NCI-H2029 treated with DMSO at 0.1 percent for 48 hours (cell line): ENCODE results near the gene DPH5.
"Not testable (repeated sequence)": the region's sequence is repeated elsewhere in the genome, so short reads cannot be mapped to it uniquely, and the experiment has no call there.

Experiments used
- DNase-seq: peaks from one replicate; lab custom pipeline; 2025; lab: John Stamatoyannopoulos, UW

Gene DPH5

GRCh38 chr1:101025657-101026429, at the start of gene DPH5:
Gene DPH5 (minus strand): TSS chr1:101025784. CDS start chr1:101025443, 341 bp downstream.
- peak; percentile 91 for DNase-seq

- no peak for DNase-seq
Measured at GRCh38 chr1:101073836-101074235, 48.3 kb upstream of the DPH5 start.

GRCh38 chr1:101071470-101071891, 45.9 kb upstream of the DPH5 start:
- peak; percentile 21 for DNase-seq

GRCh38 chr1:101069158-101069557, 43.6 kb upstream of the DPH5 start:
- no peak for DNase-seq

GRCh38 chr1:101066937-101067335, 41.4 kb upstream of the DPH5 start:
- not testable (repeated sequence) for DNase-seq

GRCh38 chr1:101066260-101066936, 40.8 kb upstream of the DPH5 start:
- no peak for DNase-seq

- no peak for DNase-seq
Measured at GRCh38 chr1:101065575-101065974, 40.0 kb upstream of the DPH5 start.

- DNase-seq, result no peak
Measured at GRCh38 chr1:101064697-101065096, 39.1 kb upstream of the DPH5 start.

GRCh38 chr1:101060992-101061391, 35.4 kb upstream of the DPH5 start:
- DNase-seq, result no peak

GRCh38 chr1:101059945-101060542, 34.5 kb upstream of the DPH5 start:
- no peak for DNase-seq

- no peak for DNase-seq
Measured at GRCh38 chr1:101055623-101056022, 30.0 kb upstream of the DPH5 start.

- no peak for DNase-seq
Measured at GRCh38 chr1:101051688-101052638, 26.4 kb upstream of the DPH5 start.

GRCh38 chr1:101050869-101051268, 25.3 kb upstream of the DPH5 start:
- DNase-seq, result no peak

GRCh38 chr1:101044749-101045148, 19.2 kb upstream of the DPH5 start:
- DNase-seq, result no peak

GRCh38 chr1:101044259-101044658, 18.7 kb upstream of the DPH5 start:
- DNase-seq, result no peak

- DNase-seq, result no peak
Measured at GRCh38 chr1:101043776-101044175, 18.2 kb upstream of the DPH5 start.

- no peak for DNase-seq
Measured at GRCh38 chr1:101041300-101041699, 15.7 kb upstream of the DPH5 start.

- DNase-seq, result no peak
Measured at GRCh38 chr1:101040666-101041065, 15.1 kb upstream of the DPH5 start.

GRCh38 chr1:101039245-101039644, 13.7 kb upstream of the DPH5 start:
- no peak for DNase-seq

GRCh38 chr1:101037316-101037715, 11.7 kb upstream of the DPH5 start:
- no peak for DNase-seq

GRCh38 chr1:101033017-101033416, 7.4 kb upstream of the DPH5 start:
- no peak for DNase-seq

GRCh38 chr1:101032129-101032528, 6.5 kb upstream of the DPH5 start:
- DNase-seq, result not testable (repeated sequence)
